AG04449 (cell line): Measurements from ENCODE around the gene RCL1.

ENCODE experiments used
- CTCF ChIA-PET: fragments of 350-600 bp; formaldehyde crosslinking; extraction: SDS; loops from one replicate; lab custom pipeline; 2021; ENCODE audit warnings: antibody characterized with exemption; lab: Yijun Ruan, JAX
- POLR2A ChIA-PET: fragments of 400-600, 350-600 bp; formaldehyde crosslinking; extraction: SDS; loops from one replicate; lab custom pipeline; 2020; ENCODE audit warnings: antibody characterized with exemption, inconsistent platforms; lab: Yijun Ruan, JAX
- DNase-seq: peaks from one replicate; pipeline ENCODE4 v3.0.0-alpha.2; 2010; ENCODE audit warnings: low read depth, low spot score
- H3K4me3 ChIP-seq: 2 replicates; pipeline ENCODE4 v1.5.1; 2011; ENCODE audit warnings: low read depth, mild to moderate bottlenecking, control low read depth, low read length
- TF ChIP-seq, protein P1 (sequence below): IDR thresholded peaks from one replicate; pipeline ENCODE4 v1.5.1; 2011; ENCODE audit warnings: mild to moderate bottlenecking, moderate library complexity, low read length, control low read depth, inconsistent platforms; ENCODE audit not compliant: insufficient read depth; ENCODE audit errors: missing control alignments

The RCL1 gene

DNA sequence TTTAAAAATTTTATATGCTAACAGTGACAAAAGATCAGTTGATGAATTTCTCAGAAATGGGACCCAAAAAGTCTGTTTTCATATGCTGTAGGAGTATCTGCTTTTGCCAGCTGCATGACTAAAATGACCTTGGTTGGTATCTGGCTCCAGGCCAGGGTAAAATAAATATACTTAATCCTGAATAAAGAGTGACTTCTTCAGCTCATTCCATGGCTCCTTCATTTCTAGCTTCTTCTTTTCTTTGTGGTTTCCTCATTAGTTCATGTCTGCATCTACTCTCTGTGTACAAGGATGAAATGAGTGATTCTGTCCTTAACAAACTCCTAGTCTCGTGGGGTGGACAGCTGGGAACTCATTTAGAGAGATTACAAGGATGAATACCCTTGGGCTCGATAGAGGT is 36.0 kb downstream of the RCL1 start:
- TF ChIP-seq, protein P1, sequence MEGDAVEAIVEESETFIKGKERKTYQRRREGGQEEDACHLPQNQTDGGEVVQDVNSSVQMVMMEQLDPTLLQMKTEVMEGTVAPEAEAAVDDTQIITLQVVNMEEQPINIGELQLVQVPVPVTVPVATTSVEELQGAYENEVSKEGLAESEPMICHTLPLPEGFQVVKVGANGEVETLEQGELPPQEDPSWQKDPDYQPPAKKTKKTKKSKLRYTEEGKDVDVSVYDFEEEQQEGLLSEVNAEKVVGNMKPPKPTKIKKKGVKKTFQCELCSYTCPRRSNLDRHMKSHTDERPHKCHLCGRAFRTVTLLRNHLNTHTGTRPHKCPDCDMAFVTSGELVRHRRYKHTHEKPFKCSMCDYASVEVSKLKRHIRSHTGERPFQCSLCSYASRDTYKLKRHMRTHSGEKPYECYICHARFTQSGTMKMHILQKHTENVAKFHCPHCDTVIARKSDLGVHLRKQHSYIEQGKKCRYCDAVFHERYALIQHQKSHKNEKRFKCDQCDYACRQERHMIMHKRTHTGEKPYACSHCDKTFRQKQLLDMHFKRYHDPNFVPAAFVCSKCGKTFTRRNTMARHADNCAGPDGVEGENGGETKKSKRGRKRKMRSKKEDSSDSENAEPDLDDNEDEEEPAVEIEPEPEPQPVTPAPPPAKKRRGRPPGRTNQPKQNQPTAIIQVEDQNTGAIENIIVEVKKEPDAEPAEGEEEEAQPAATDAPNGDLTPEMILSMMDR = no peak
- no peak for DNase-seq
- ChIA-PET POLR2A (interaction anchor here (1.3 kb wide), 1 partner anchor 27 kb away, joined by 3 read pairs; no protein-coding TSS in a partner anchor), CTCF (interaction anchor here (0.6 to 3.7 kb wide), 6 partner anchors 9 to 129 kb away, joined by 3 to 16 read pairs (median 4); no protein-coding TSS in a partner anchor)
- H3K4me3 ChIP-seq = no peak overlapping the region

DNA sequence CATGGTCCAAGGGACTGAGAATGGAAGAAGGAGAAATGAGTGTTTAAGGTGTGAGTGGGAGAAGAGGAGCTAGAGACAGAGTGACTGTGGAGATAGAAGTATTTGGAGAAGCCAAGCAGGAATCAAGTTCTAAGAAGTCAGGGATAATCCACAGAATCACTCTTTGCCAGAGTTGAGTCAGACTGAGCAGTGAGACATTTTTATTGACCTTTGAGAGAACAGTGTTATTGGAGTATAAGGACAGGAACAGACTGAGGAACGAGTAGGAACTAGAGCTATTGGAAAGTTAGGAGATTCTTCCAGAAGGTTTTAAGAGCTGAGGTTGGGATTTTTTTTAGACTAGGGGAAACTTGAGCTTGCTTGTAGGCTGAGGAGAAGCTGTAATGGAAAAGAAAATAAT is 37.2 kb downstream of the RCL1 start:
- no peak overlapping the region for H3K4me3 ChIP-seq
- no peak for DNase-seq
- TF ChIP-seq, protein P1 = no peak
- CTCF ChIA-PET = interaction anchor here (0.8 to 3.7 kb wide), 3 partner anchors 33 to 80 kb away, joined by 3 to 16 read pairs (median 4); no protein-coding TSS in a partner anchor
- POLR2A ChIA-PET = no interaction called here

- TF ChIP-seq, protein P1 = no peak
- DNase-seq = no peak
- ChIA-PET POLR2A (no interaction called here), CTCF (interaction anchor here (0.8 to 3.7 kb wide), 4 partner anchors 33 to 81 kb away, joined by 3 to 16 read pairs (median 4); no protein-coding TSS in a partner anchor)
- no peak overlapping the region for H3K4me3 ChIP-seq
Observed at GRCh38 chr9:4830699-4831098, 38.0 kb downstream of the RCL1 start.

DNA sequence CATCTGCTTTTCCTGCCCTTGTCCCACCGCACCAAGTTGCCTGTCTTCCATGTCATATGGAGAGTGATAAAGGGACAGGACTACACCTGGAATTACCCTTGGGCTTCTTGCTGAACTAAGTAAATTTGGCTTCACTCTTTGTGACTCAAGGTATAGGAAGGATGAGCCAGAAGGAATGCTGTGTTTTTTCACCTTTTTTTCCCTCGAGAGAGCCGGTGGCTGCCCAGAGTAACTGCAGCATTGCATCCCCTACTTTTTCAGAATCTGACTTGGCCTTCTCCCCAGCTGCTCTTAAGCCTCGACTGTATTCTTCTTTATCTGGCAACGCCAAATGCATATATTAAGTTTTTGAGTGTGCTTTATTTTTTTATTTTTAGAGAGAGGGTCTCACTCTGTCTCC is 38.4 kb downstream of the RCL1 start:
- POLR2A ChIA-PET = no interaction called here
- H3K4me3 ChIP-seq = no peak overlapping the region
- CTCF ChIA-PET = interaction anchor here (1.1 to 3.7 kb wide), 2 partner anchors 34 to 69 kb away, joined by 3 to 16 read pairs; no protein-coding TSS in a partner anchor
- no peak for DNase-seq
- TF ChIP-seq, protein P1 = no peak

- CTCF ChIA-PET = interaction anchor here (1.1 kb wide), 1 partner anchor 12 kb away, joined by 3 read pairs; no protein-coding TSS in a partner anchor
- POLR2A ChIA-PET = no interaction called here
- TF ChIP-seq, protein P1 = no peak
- DNase-seq = no peak
- no peak overlapping the region for H3K4me3 ChIP-seq
Observed at GRCh38 chr9:4831944-4832343, 39.2 kb downstream of the RCL1 start.

DNA sequence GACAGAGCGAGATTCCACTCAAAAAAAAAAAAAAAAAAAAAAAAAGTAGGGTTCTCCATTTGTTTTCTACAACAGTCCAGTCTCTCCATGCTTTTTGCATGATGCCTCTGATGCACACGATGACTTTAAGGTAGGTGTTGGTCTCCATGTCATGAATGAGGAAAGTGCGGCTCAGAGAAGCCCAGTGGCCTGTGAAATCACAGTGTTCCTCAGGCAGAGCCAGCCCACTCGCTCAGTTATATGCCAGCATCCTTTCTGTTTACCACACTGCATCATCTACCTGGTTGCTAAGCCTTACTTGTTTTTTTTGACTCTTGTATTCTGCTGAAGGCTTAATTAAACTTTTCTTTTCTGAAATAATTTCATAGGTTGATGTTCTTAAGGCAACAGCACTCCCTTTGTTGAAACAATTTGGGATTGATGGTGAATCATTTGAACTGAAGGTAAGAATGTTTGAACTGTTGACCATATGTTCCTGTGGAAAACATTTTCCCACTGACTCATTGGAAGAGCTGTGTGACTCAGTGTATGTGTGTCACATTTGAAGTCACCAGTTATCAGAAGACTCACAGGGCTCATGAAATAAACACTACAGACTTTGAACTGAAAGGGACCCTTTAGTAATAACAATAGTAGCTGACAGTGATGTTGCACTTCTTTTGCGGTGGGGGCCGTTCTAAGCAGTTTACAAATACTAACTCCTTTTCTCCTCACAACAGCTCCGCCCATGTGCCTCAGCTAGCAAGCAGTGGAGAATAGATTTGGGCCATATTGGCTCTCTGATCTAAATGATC is 40.2 kb downstream of the RCL1 start:
- peak; percentile 79 for DNase-seq
- ChIA-PET POLR2A (no interaction called here), CTCF (interaction anchor here (0.8 to 1.1 kb wide), 2 partner anchors 13 to 57 kb away, joined by 3 read pairs; no protein-coding TSS in a partner anchor)
- TF ChIP-seq, protein P1 = no peak
- no peak overlapping the region for H3K4me3 ChIP-seq
